ENCODE measurements around the gene WDR45B. TPM values are rescaled to one million over a fixed set of nuclear protein-coding genes. Genes with fewer than 3 reads are reported as not detected.

The WDR45B gene
- total and polyA plus RNA-seq, 2 donors (not counting 1 experiment from before 2014, with no cell fraction given), result 54.3 to 72.7 TPM

- no peak overlapping the region for H2AFZ ChIP-seq (ENCODE audit: insufficient read depth, low read depth, low read length, poor library complexity, severe bottlenecking)
- no peaks in the 10 kb centered on the region for H3K9me3 Mint-ChIP-seq (ENCODE audit: insufficient read depth)
- TF ChIP-seq CTCF (IDR thresholded peaks at IDR 0.05) (no peak), EZH2 (IDR thresholded peaks at IDR 0.05; ENCODE audit: borderline replicate concordance, insufficient read depth, low read depth, low read length, poor library complexity, severe bottlenecking) (no peak)
- H3K79me2 ChIP-seq (ENCODE audit: control insufficient read depth, insufficient read depth, low read length), result no peaks in the 10 kb centered on the region
- no peak overlapping the region for H3K9ac ChIP-seq (ENCODE audit: low read length)
- H3K4me3 Mint-ChIP-seq, result no peak overlapping the region
- ChIA-PET POLR2A (no interaction called here), CTCF (no interaction called here)
- H3K4me1 ChIP-seq (ENCODE audit: control insufficient read depth in 2 of 2, insufficient read depth in 2 of 2, low read length in 2 of 2), result no peaks in the 10 kb centered on the region
- ATAC-seq (ENCODE audit: low read depth), result no peak
- no peak overlapping the region for H3K27ac Mint-ChIP-seq
- no peak for DNase-seq
- H3K36me3 ChIP-seq (replicated peaks in 1 of 2; ENCODE audit: control extremely low read depth in 1 of 2, control insufficient read depth in 1 of 2, extremely low read depth in 1 of 2, insufficient read depth in 2 of 2, low read length in 1 of 2), result peaks cover 0 to 57% of the 10 kb centered on the region in 2 experiments
- H3K27ac ChIP-seq (ENCODE audit: low read length in 2 of 2), result no peak overlapping the region
- H3K4me1 Mint-ChIP-seq, result no peaks in the 10 kb centered on the region
- no peaks in the 10 kb centered on the region for H3K27me3 Mint-ChIP-seq
- H4K20me1 ChIP-seq (ENCODE audit: control insufficient read depth, insufficient read depth, low read length, poor library complexity, severe bottlenecking), result no peaks in the 10 kb centered on the region
- H3K9me3 ChIP-seq (ENCODE audit: control extremely low read depth in 1 of 3, control insufficient read depth in 2 of 3, insufficient read depth in 1 of 3, low read length in 2 of 3), result no peaks in the 10 kb centered on the region
- no peaks in the 10 kb centered on the region for H3K27me3 ChIP-seq (replicated peaks in 1 of 4; ENCODE audit: control extremely low read depth in 1 of 4, control insufficient read depth in 3 of 4, insufficient read depth in 4 of 4, low read length in 3 of 4)
- no peak overlapping the region for H3K4me2 ChIP-seq (replicated peaks; ENCODE audit: low read depth, low read length, poor library complexity, severe bottlenecking)
- H3K4me3 ChIP-seq (ENCODE audit: control extremely low read depth in 1 of 5, extremely low read depth in 1 of 5, insufficient read depth in 1 of 5, low read depth in 2 of 5, low read length in 4 of 5), result no peak overlapping the region
- 96% methylated on average over 15 of the region's 22 CpGs for WGBS (ENCODE audit: insufficient coverage)
- intact Hi-C loops (cut with micrococcal nuclease), result no loop called here
Observed at GRCh38 chr17:82614095-82614631, 34.1 kb downstream of the WDR45B start.

- Histone ChIP-seq H3K27ac (ENCODE audit: low read length in 2 of 2) (no peak overlapping the region), H3K4me2 (replicated peaks; ENCODE audit: low read depth, low read length, poor library complexity, severe bottlenecking) (no peak overlapping the region), H3K27me3 (replicated peaks in 1 of 4; ENCODE audit: control extremely low read depth in 1 of 4, control insufficient read depth in 3 of 4, insufficient read depth in 4 of 4, low read length in 3 of 4) (no peaks in the 10 kb centered on the region), H3K36me3 (replicated peaks in 1 of 2; ENCODE audit: control extremely low read depth in 1 of 2, control insufficient read depth in 1 of 2, extremely low read depth in 1 of 2, insufficient read depth in 2 of 2, low read length in 1 of 2) (peaks cover 0 to 53% of the 10 kb centered on the region in 2 experiments), H3K4me1 (ENCODE audit: control insufficient read depth in 2 of 2, insufficient read depth in 2 of 2, low read length in 2 of 2) (no peaks in the 10 kb centered on the region), H3K9me3 (ENCODE audit: control extremely low read depth in 1 of 3, control insufficient read depth in 2 of 3, insufficient read depth in 1 of 3, low read length in 2 of 3) (no peaks in the 10 kb centered on the region), H2AFZ (ENCODE audit: insufficient read depth, low read depth, low read length, poor library complexity, severe bottlenecking) (no peak overlapping the region), H4K20me1 (ENCODE audit: control insufficient read depth, insufficient read depth, low read length, poor library complexity, severe bottlenecking) (no peaks in the 10 kb centered on the region), H3K9ac (ENCODE audit: low read length) (no peak overlapping the region), H3K4me3 (ENCODE audit: control extremely low read depth in 1 of 5, extremely low read depth in 1 of 5, insufficient read depth in 1 of 5, low read depth in 2 of 5, low read length in 4 of 5) (no peak overlapping the region), H3K79me2 (ENCODE audit: control insufficient read depth, insufficient read depth, low read length) (no peaks in the 10 kb centered on the region)
- Mint-ChIP-seq H3K4me1 (no peaks in the 10 kb centered on the region), H3K27ac (no peak overlapping the region), H3K27me3 (no peaks in the 10 kb centered on the region), H3K9me3 (ENCODE audit: insufficient read depth) (no peaks in the 10 kb centered on the region), H3K4me3 (no peak overlapping the region)
- ChIA-PET POLR2A (no interaction called here), CTCF (no interaction called here)
- TF ChIP-seq EZH2 (IDR thresholded peaks at IDR 0.05; ENCODE audit: borderline replicate concordance, insufficient read depth, low read depth, low read length, poor library complexity, severe bottlenecking), result no peak
- no peak for TF ChIP-seq CTCF (IDR thresholded peaks at IDR 0.05)
- DNase-seq (no peak), ATAC-seq (ENCODE audit: low read depth) (no peak)
- intact Hi-C loops (cut with micrococcal nuclease), result no loop called here
- WGBS (ENCODE audit: insufficient coverage), result 96% methylated on average over 37 of the region's 37 CpGs
Observed at GRCh38 chr17:82613283-82614094, 34.8 kb downstream of the WDR45B start.
